CD8-positive, alpha-beta memory T cell (primary cell): ENCODE data around the gene HDLBP. TPM values are rescaled to one million over a fixed set of nuclear protein-coding genes. Genes with fewer than 3 reads are reported as not detected.

Experiments used
- CTCF ChIA-PET: fragments of 350-600 bp; sonication (Branson Sonifier 250); formaldehyde crosslinking; loops from one replicate; lab custom pipeline; 2021; ENCODE audit warnings: antibody characterized with exemption; lab: Charles Lee
- POLR2A ChIA-PET: fragments of 350-600 bp; sonication (Branson Sonifier 250); formaldehyde crosslinking; loops from one replicate; lab custom pipeline; 2021; ENCODE audit warnings: antibody characterized with exemption; lab: Charles Lee
- DNase-seq, 5 donors: peaks; one replicate each; pipeline versions ENCODE4 v3.0.0 to v3.0.0-alpha.2; 2020 to 2022; ENCODE audit warnings: mixed read lengths in 1 of 5
- H3K27ac ChIP-seq: one replicate; pipeline ENCODE4 v1.7.0; 2013; ENCODE audit warnings: low read depth, mild to moderate bottlenecking, low read length, moderate library complexity
- H3K27me3 ChIP-seq: 2 replicates; pipeline ENCODE4 v1.7.0; 2013; ENCODE audit warnings: low read length, mild to moderate bottlenecking; ENCODE audit not compliant: insufficient read depth, poor library complexity, severe bottlenecking
- H3K36me3 ChIP-seq: 2 replicates; pipeline ENCODE4 v1.7.0; 2013; ENCODE audit warnings: mild to moderate bottlenecking, low read length, moderate library complexity; ENCODE audit not compliant: insufficient read depth
- H3K4me1 ChIP-seq: 2 replicates; pipeline ENCODE4 v1.7.0; 2013; ENCODE audit warnings: mild to moderate bottlenecking, low read length, moderate library complexity; ENCODE audit not compliant: insufficient read depth
- H3K4me3 ChIP-seq: 2 replicates; pipeline ENCODE4 v1.7.0; 2013; ENCODE audit warnings: mild to moderate bottlenecking, low read length
- H3K9me3 ChIP-seq: 2 replicates; pipeline ENCODE4 v1.7.0; 2013; ENCODE audit warnings: mild to moderate bottlenecking, low read length
- H3K27ac Mint-ChIP-seq, 8 donors: one replicate each; pipeline ENCODE4 v1.8.0; 2020 to 2021; ENCODE audit warnings: mixed read lengths in 8 of 8, mild to moderate bottlenecking in 6 of 8, inconsistent platforms in 3 of 8, moderate library complexity in 3 of 8
- H3K27me3 Mint-ChIP-seq, 2 donors: one replicate each; pipeline ENCODE4 v1.8.0; 2020 to 2021; ENCODE audit warnings: mixed read lengths in 2 of 2, mild to moderate bottlenecking in 1 of 2, moderate library complexity in 1 of 2
- H3K36me3 Mint-ChIP-seq, 3 donors: one replicate each; pipeline ENCODE4 v1.8.0; 2020 to 2021; ENCODE audit warnings: mixed read lengths in 3 of 3, inconsistent platforms in 1 of 3, mild to moderate bottlenecking in 1 of 3
- H3K4me1 Mint-ChIP-seq, 3 donors: one replicate each; pipeline ENCODE4 v1.8.0; 2020 to 2021; ENCODE audit warnings: mixed read lengths in 3 of 3, inconsistent platforms in 1 of 3, mild to moderate bottlenecking in 1 of 3
- H3K4me3 Mint-ChIP-seq, 7 donors: one replicate each; pipeline ENCODE4 v1.8.0; 2020 to 2021; ENCODE audit warnings: mixed read lengths in 7 of 7, mild to moderate bottlenecking in 6 of 7, moderate library complexity in 4 of 7, inconsistent platforms in 2 of 7
- H3K9me3 Mint-ChIP-seq, 5 donors: one replicate each; pipeline ENCODE4 v1.8.0; 2020 to 2022; ENCODE audit warnings: mixed read lengths in 5 of 5, mild to moderate bottlenecking in 3 of 5, moderate library complexity in 2 of 5, inconsistent platforms in 1 of 5
- polyA plus RNA-seq: library from polyadenylated mRNA; unstranded; fragments of 300-500 nt; fragmentation: Illumina TruSeq; gene quantifications from one replicate; pipeline ENCODE4 v1.2.3, GENCODE V29; 2021
- total RNA-seq, 2 experiments: library from RNA; stranded (reverse); gene quantifications; one replicate each; pipeline ENCODE4 v1.2.3, GENCODE V29; 2021

HDLBP gene
- total and polyA plus RNA-seq, 3 experiments from 2014 or later: 70.0 to 313 (median 307) TPM

GRCh38 chr2:241234066-241234790 is 81.2 kb downstream of the HDLBP start:
- CTCF ChIA-PET: no interaction called here
- Histone ChIP-seq H3K27me3 (no peaks in the 10 kb centered on the region), H3K4me1 (no peaks in the 10 kb centered on the region), H3K9me3 (no peaks in the 10 kb centered on the region), H3K27ac (no peak overlapping the region), H3K4me3 (no peak overlapping the region), H3K36me3 (peaks cover 82% of the 10 kb centered on the region)
- POLR2A ChIA-PET: no interaction called here
- Mint-ChIP-seq H3K9me3 (no peaks in the 10 kb centered on the region), H3K36me3 (peaks cover 24 to 95% (median 45%) of the 10 kb centered on the region in 3 donors), H3K27me3 (no peaks in the 10 kb centered on the region), H3K27ac (no peak overlapping the region), H3K4me1 (no peaks in the 10 kb centered on the region), H3K4me3 (no peak overlapping the region)
- peak in 1 of 5 donors; percentile 29 for DNase-seq

GRCh38 chr2:241232736-241233575 is 82.5 kb downstream of the HDLBP start:
- CTCF ChIA-PET: no interaction called here

GRCh38 chr2:241230435-241230834 is 85.0 kb downstream of the HDLBP start:
- ChIA-PET CTCF (no interaction called here), POLR2A (interaction anchor here (0.7 kb wide), 1 partner anchor 173 kb away, joined by 3 read pairs; no protein-coding TSS in a partner anchor)
- H3K9me3 ChIP-seq: no peaks in the 10 kb centered on the region
- DNase-seq: peak in 1 of 5 donors; percentile 41
- Mint-ChIP-seq H3K27me3 (no peaks in the 10 kb centered on the region), H3K4me3 (no peak overlapping the region), H3K27ac (no peak overlapping the region), H3K36me3 (peaks cover 11 to 87% (median 28%) of the 10 kb centered on the region in 3 donors), H3K9me3 (no peaks in the 10 kb centered on the region), H3K4me1 (no peaks in the 10 kb centered on the region)
- H3K4me3 ChIP-seq: no peak overlapping the region
- H3K36me3 ChIP-seq: peaks cover 57% of the 10 kb centered on the region
- H3K27me3 ChIP-seq: no peaks in the 10 kb centered on the region
- H3K4me1 ChIP-seq: no peaks in the 10 kb centered on the region
- no peak overlapping the region for H3K27ac ChIP-seq

More at GRCh38 chr2:241232736-241233575, 82.5 kb downstream of the HDLBP start:
- no peaks in the 10 kb centered on the region for H3K4me1 ChIP-seq
- no peaks in the 10 kb centered on the region for H3K9me3 ChIP-seq
- no peak overlapping the region for H3K4me3 ChIP-seq
- no peaks in the 10 kb centered on the region for H3K27me3 ChIP-seq
- no peak overlapping the region for H3K4me3 Mint-ChIP-seq
- peaks cover 74% of the 10 kb centered on the region for H3K36me3 ChIP-seq
- H3K4me1 Mint-ChIP-seq: no peaks in the 10 kb centered on the region
- H3K9me3 Mint-ChIP-seq: no peaks in the 10 kb centered on the region
- POLR2A ChIA-PET: no interaction called here
- H3K27me3 Mint-ChIP-seq: no peaks in the 10 kb centered on the region
- H3K27ac Mint-ChIP-seq: no peak overlapping the region
- DNase-seq: peak in 1 of 5 donors; percentile 26
- H3K36me3 Mint-ChIP-seq: peaks cover 21 to 94% (median 36%) of the 10 kb centered on the region in 3 donors
- no peak overlapping the region for H3K27ac ChIP-seq

GRCh38 chr2:241229563-241230401 is 85.7 kb downstream of the HDLBP start:
- Histone ChIP-seq H3K36me3 (peaks cover 50% of the 10 kb centered on the region), H3K4me1 (no peaks in the 10 kb centered on the region), H3K9me3 (no peaks in the 10 kb centered on the region), H3K27me3 (no peaks in the 10 kb centered on the region), H3K4me3 (no peak overlapping the region), H3K27ac (no peak overlapping the region)
- peaks cover 0 to 2% (median 0%) of the 10 kb centered on the region in 3 donors for H3K4me1 Mint-ChIP-seq
- H3K9me3 Mint-ChIP-seq: no peaks in the 10 kb centered on the region
- DNase-seq: peak in 1 of 5 donors; percentile 34
- H3K27me3 Mint-ChIP-seq: no peaks in the 10 kb centered on the region
- CTCF ChIA-PET: no interaction called here
- H3K36me3 Mint-ChIP-seq: peaks cover 11 to 81% (median 23%) of the 10 kb centered on the region in 3 donors
- H3K27ac Mint-ChIP-seq: no peak overlapping the region
- POLR2A ChIA-PET: interaction anchor here (0.7 kb wide), 1 partner anchor 174 kb away, joined by 3 read pairs; no protein-coding TSS in a partner anchor
- no peak overlapping the region for H3K4me3 Mint-ChIP-seq

GRCh38 chr2:241228860-241229516 is 86.5 kb downstream of the HDLBP start:
- ChIA-PET POLR2A (no interaction called here), CTCF (no interaction called here)
- peaks cover 11 to 73% (median 21%) of the 10 kb centered on the region in 3 donors for H3K36me3 Mint-ChIP-seq

GRCh38 chr2:241228081-241228859 is 87.2 kb downstream of the HDLBP start:
- Mint-ChIP-seq H3K27me3 (no peaks in the 10 kb centered on the region), H3K4me1 (peaks cover 0 to 7% (median 4%) of the 10 kb centered on the region in 3 donors), H3K9me3 (no peaks in the 10 kb centered on the region), H3K27ac (peak overlapping the region in 1 of 8 donors; percentile 23), H3K36me3 (peaks cover 6 to 65% (median 17%) of the 10 kb centered on the region in 3 donors), H3K4me3 (peak overlapping the region in 1 of 7 donors; percentile 51)
- ChIA-PET POLR2A (no interaction called here), CTCF (no interaction called here)
- peak in 1 of 5 donors; percentile 16 for DNase-seq
- Histone ChIP-seq H3K9me3 (no peaks in the 10 kb centered on the region), H3K4me1 (no peaks in the 10 kb centered on the region), H3K27me3 (no peaks in the 10 kb centered on the region), H3K27ac (no peak overlapping the region), H3K36me3 (peaks cover 36% of the 10 kb centered on the region), H3K4me3 (no peak overlapping the region)

More at GRCh38 chr2:241228860-241229516, 86.5 kb downstream of the HDLBP start:
- peak overlapping the region in 1 of 8 donors; percentile 42 for H3K27ac Mint-ChIP-seq
- Histone ChIP-seq H3K4me3 (no peak overlapping the region), H3K36me3 (peaks cover 43% of the 10 kb centered on the region), H3K4me1 (no peaks in the 10 kb centered on the region), H3K27me3 (no peaks in the 10 kb centered on the region), H3K27ac (no peak overlapping the region), H3K9me3 (no peaks in the 10 kb centered on the region)
- DNase-seq: peak in 1 of 5 donors; percentile 26
- H3K4me3 Mint-ChIP-seq: no peak overlapping the region
- H3K4me1 Mint-ChIP-seq: peaks cover 0 to 7% (median 4%) of the 10 kb centered on the region in 3 donors
- H3K27me3 Mint-ChIP-seq: no peaks in the 10 kb centered on the region
- no peaks in the 10 kb centered on the region for H3K9me3 Mint-ChIP-seq

GRCh38 chr2:241227594-241227993 is 87.9 kb downstream of the HDLBP start:
- H3K36me3 Mint-ChIP-seq: peaks cover 6 to 59% (median 13%) of the 10 kb centered on the region in 3 donors
- ChIA-PET POLR2A (no interaction called here), CTCF (no interaction called here)
- H3K4me3 Mint-ChIP-seq: no peak overlapping the region
- Histone ChIP-seq H3K9me3 (no peaks in the 10 kb centered on the region), H3K4me3 (no peak overlapping the region), H3K4me1 (no peaks in the 10 kb centered on the region), H3K36me3 (peaks cover 29% of the 10 kb centered on the region), H3K27ac (no peak overlapping the region), H3K27me3 (no peaks in the 10 kb centered on the region)
- peaks cover 0 to 7% (median 4%) of the 10 kb centered on the region in 3 donors for H3K4me1 Mint-ChIP-seq
- peak overlapping the region in 1 of 8 donors; percentile 23 for H3K27ac Mint-ChIP-seq
- H3K27me3 Mint-ChIP-seq: no peaks in the 10 kb centered on the region
- no peaks in the 10 kb centered on the region for H3K9me3 Mint-ChIP-seq
- DNase-seq: no peak
